ENCODE measurements around the gene CATSPER3.

- TF ChIP-seq CTCF (IDR thresholded peaks at IDR 0.05; ENCODE audit: control extremely low read depth in 1 of 3, insufficient read depth in 1 of 3, low read depth in 1 of 3, low read length in 3 of 3) (no peak), TAF1 (IDR thresholded peaks at IDR 0.05; ENCODE audit: low read depth, low read length) (no peak)
Measured at GRCh38 chr5:134964359-134965270, 3.1 kb upstream of the CATSPER3 start.
